ENCODE measurements around the gene MBLAC1.

The MBLAC1 gene

GRCh38 chr7:100171087-100171681 is 44.4 kb downstream of the MBLAC1 start:
- DNase-seq (ENCODE audit: low read depth), result no peak

- DNase-seq (ENCODE audit: low read depth), result no peak
Measured at GRCh38 chr7:100171840-100172239, 45.1 kb downstream of the MBLAC1 start.

- DNase-seq (ENCODE audit: low read depth), result no peak
Measured at GRCh38 chr7:100173806-100174495, 47.2 kb downstream of the MBLAC1 start.

- DNase-seq (ENCODE audit: low read depth), result no peak
Measured at GRCh38 chr7:100174582-100174981, 47.8 kb downstream of the MBLAC1 start.

GRCh38 chr7:100175296-100175935 is 48.6 kb downstream of the MBLAC1 start:
- no peak for DNase-seq (ENCODE audit: low read depth)

GRCh38 chr7:100176096-100177044 is 49.6 kb downstream of the MBLAC1 start:
- no peak for DNase-seq (ENCODE audit: low read depth)

GRCh38 chr7:100177045-100178001 is 50.6 kb downstream of the MBLAC1 start, which contains the start of the genes GPC2 and STAG3:
Gene GPC2 (minus strand): TSS chr7:100177381. CDS start chr7:100177199, 182 bp downstream.
Gene STAG3 (plus strand): TSS chr7:100177918. CDS start chr7:100180557, 2,639 bp downstream.
- DNase-seq (ENCODE audit: low read depth), result peak; percentile 97

Measured in activated T-cell treated with anti-CD3 and anti-CD28 coated beads for 24 hours (primary cell).